Peyer's patch (tissue), 4 donors: ENCODE measurements around the gene CLDN5.

ENCODE experiments used
- POLR2A ChIP-seq, 2 donors: fragments of 450-650 bp; IDR thresholded peaks; one replicate each; pipeline ENCODE4 v1.5.1; 2017; ENCODE audit warnings: antibody characterized with exemption in 2 of 2, mild to moderate bottlenecking in 2 of 2, moderate library complexity in 2 of 2
- TF ChIP-seq, protein P1 (sequence below), 6 experiments: fragments of 450-650 bp in 4 of 6; fragments of 200-600 bp in 2 of 6; sonication (generic) in 1 of 6; IDR thresholded peaks; one replicate each; pipeline ENCODE4 v1.5.1; 2017 to 2019; ENCODE audit warnings: antibody characterized with exemption in 6 of 6, mild to moderate bottlenecking in 3 of 6, moderate library complexity in 1 of 6

DNA sequence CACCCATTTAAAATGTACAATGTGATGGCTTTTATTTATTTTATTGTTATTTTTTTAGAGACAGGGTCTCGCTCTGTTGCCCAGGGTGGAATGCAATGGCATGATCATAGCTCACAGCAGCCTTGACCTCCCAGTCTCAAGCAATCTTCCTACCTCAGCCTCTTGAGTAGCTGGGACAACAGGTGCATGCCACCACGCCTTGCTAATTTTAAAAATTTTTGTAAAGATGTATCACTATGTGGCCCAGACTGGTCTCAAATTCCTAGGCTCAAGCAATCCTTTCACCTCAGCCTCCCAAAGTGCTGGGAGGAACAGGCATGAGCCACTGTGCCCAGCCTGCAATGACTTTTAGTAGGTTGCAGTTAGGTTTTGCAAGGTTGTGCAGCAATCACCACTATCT, 14.3 kb downstream of the CLDN5 start:
- TF ChIP-seq POLR2A (IDR thresholded peaks at IDR 0.05), result no peak
- TF ChIP-seq, protein P1, sequence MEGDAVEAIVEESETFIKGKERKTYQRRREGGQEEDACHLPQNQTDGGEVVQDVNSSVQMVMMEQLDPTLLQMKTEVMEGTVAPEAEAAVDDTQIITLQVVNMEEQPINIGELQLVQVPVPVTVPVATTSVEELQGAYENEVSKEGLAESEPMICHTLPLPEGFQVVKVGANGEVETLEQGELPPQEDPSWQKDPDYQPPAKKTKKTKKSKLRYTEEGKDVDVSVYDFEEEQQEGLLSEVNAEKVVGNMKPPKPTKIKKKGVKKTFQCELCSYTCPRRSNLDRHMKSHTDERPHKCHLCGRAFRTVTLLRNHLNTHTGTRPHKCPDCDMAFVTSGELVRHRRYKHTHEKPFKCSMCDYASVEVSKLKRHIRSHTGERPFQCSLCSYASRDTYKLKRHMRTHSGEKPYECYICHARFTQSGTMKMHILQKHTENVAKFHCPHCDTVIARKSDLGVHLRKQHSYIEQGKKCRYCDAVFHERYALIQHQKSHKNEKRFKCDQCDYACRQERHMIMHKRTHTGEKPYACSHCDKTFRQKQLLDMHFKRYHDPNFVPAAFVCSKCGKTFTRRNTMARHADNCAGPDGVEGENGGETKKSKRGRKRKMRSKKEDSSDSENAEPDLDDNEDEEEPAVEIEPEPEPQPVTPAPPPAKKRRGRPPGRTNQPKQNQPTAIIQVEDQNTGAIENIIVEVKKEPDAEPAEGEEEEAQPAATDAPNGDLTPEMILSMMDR (IDR thresholded peaks at IDR 0.05), result no peak
